ENCODE measurements around the gene ATP2B2.

GRCh38 chr3:10507331-10507730 lies 1.9 kb upstream of the ATP2B2 start:
- TF ChIP-seq CTCF (IDR thresholded peaks at IDR 0.05): no peak
- TF ChIP-seq POLR2A (IDR thresholded peaks at IDR 0.05): no peak

All from thyroid gland (tissue), 4 donors.